HEK293 (cell line): ENCODE results near the gene DSEL.
A peak's percentile ranks its signal among the peaks of the same experiment; 100 is the strongest.

Experiments used
- CTCF ChIA-PET: fragments of 350-600 bp; formaldehyde crosslinking; extraction: SDS; loops from one replicate; lab custom pipeline; 2021; ENCODE audit warnings: antibody characterized with exemption; lab: Yijun Ruan, JAX
- POLR2A ChIA-PET: fragments of 300-600 bp; formaldehyde crosslinking; extraction: SDS; loops from one replicate; lab custom pipeline; 2020; ENCODE audit warnings: antibody characterized with exemption, inconsistent platforms; lab: Yijun Ruan, JAX
- H3K27ac ChIP-seq: fragments of 200-500 bp; sonication (Bioruptor generic); 2 replicates; pipeline ENCODE4 v1.5.1; 2014; ENCODE audit warnings: low read depth, low read length, control low read depth, inconsistent platforms; ENCODE audit errors: extremely low read depth
- H3K36me3 ChIP-seq, 2 experiments: fragments of 200-500 bp in 1 of 2; sonication (Bioruptor generic) in 1 of 2; 1 replicate in 1 of 2; 2 replicates in 1 of 2; pipeline ENCODE4 v1.5.1; 2014 to 2017; ENCODE audit warnings: inconsistent platforms in 2 of 2, low read length in 2 of 2; ENCODE audit not compliant: control insufficient read depth in 2 of 2, insufficient read depth in 1 of 2
- H3K4me1 ChIP-seq: fragments of 200-500 bp; sonication (Bioruptor generic); 2 replicates; pipeline ENCODE4 v1.5.1; 2014; ENCODE audit warnings: mild to moderate bottlenecking, low read length, inconsistent platforms; ENCODE audit not compliant: control insufficient read depth, insufficient read depth
- H3K4me3 ChIP-seq: 2 replicates; pipeline ENCODE4 v1.5.1; 2011; ENCODE audit warnings: low read depth, mild to moderate bottlenecking, control low read depth, low read length, moderate library complexity
- H3K9me3 ChIP-seq: fragments of 200-500 bp; sonication (Bioruptor generic); 2 replicates; pipeline ENCODE4 v1.5.1; 2014; ENCODE audit warnings: low read depth, low read length, inconsistent platforms; ENCODE audit not compliant: control insufficient read depth, insufficient read depth
- GFI1B ChIP-seq: fragments of 450-650 bp; formaldehyde crosslinking; IDR thresholded peaks from 2 replicates; pipeline ENCODE4 v1.5.1; 2016; ENCODE audit warnings: missing biosample characterization, missing genetic modification characterization
- GLI4 ChIP-seq: fragments of 450-650 bp; formaldehyde crosslinking; IDR thresholded peaks from 2 replicates; pipeline ENCODE4 v1.5.1; 2016; ENCODE audit warnings: missing biosample characterization, missing genetic modification characterization
- KLF1 ChIP-seq: fragments of 450-650 bp; formaldehyde crosslinking; IDR thresholded peaks from 2 replicates; pipeline ENCODE4 v1.5.1; 2016; ENCODE audit warnings: missing biosample characterization, missing genetic modification characterization
- KLF17 ChIP-seq: fragments of 450-650 bp; formaldehyde crosslinking; IDR thresholded peaks from 2 replicates; pipeline ENCODE4 v1.5.1; 2016; ENCODE audit warnings: missing biosample characterization, missing genetic modification characterization
- KLF7 ChIP-seq: fragments of 450-650 bp; formaldehyde crosslinking; IDR thresholded peaks from 2 replicates; pipeline ENCODE4 v1.5.1; 2016; ENCODE audit warnings: missing biosample characterization, missing genetic modification characterization, borderline replicate concordance
- KLF8 ChIP-seq: fragments of 450-650 bp; formaldehyde crosslinking; IDR thresholded peaks from 2 replicates; pipeline ENCODE4 v1.5.1; 2016; ENCODE audit warnings: missing biosample characterization, missing genetic modification characterization
- MEIS1 ChIP-seq: sonication (generic); formaldehyde crosslinking; IDR thresholded peaks from 2 replicates; pipeline ENCODE4 v1.8.1; 2022; ENCODE audit warnings: missing genetic modification reagents, mild to moderate bottlenecking, borderline replicate concordance
- PRDM1 ChIP-seq: fragments of 450-650 bp; formaldehyde crosslinking; IDR thresholded peaks from 2 replicates; pipeline ENCODE4; 2016; ENCODE audit warnings: missing biosample characterization, missing genetic modification characterization
- REPIN1 ChIP-seq: fragments of 450-650 bp; formaldehyde crosslinking; IDR thresholded peaks from 2 replicates; pipeline ENCODE4 v1.5.1; 2017; ENCODE audit warnings: missing biosample characterization, missing genetic modification characterization, low read depth
- SALL2 ChIP-seq: fragments of 450-650 bp; formaldehyde crosslinking; IDR thresholded peaks from 2 replicates; pipeline ENCODE4 v1.5.0; 2017; ENCODE audit warnings: missing biosample characterization, mild to moderate bottlenecking, missing genetic modification characterization, borderline replicate concordance
- SCRT1 ChIP-seq: fragments of 450-650 bp; formaldehyde crosslinking; IDR thresholded peaks from 2 replicates; pipeline ENCODE4 v1.5.1; 2016; ENCODE audit warnings: missing biosample characterization, missing genetic modification characterization, borderline replicate concordance
- SP3 ChIP-seq: fragments of 450-650 bp; formaldehyde crosslinking; IDR thresholded peaks from 2 replicates; pipeline ENCODE4 v1.5.1; 2016; ENCODE audit warnings: missing biosample characterization, missing genetic modification characterization
- ZBTB26 ChIP-seq: fragments of 450-650 bp; formaldehyde crosslinking; optimal IDR thresholded peaks from 2 replicates; pipeline ENCODE3; 2016; ENCODE audit warnings: missing biosample characterization, mild to moderate bottlenecking, missing genetic modification characterization
- ZBTB7A ChIP-seq: fragments of 450-650 bp; formaldehyde crosslinking; IDR thresholded peaks from 2 replicates; pipeline ENCODE4 v1.5.1; 2016; ENCODE audit warnings: low read depth, missing biosample characterization, missing genetic modification characterization
- ZFP69B ChIP-seq: fragments of 450-650 bp; formaldehyde crosslinking; IDR thresholded peaks from 2 replicates; pipeline ENCODE4 v1.5.1; 2016; ENCODE audit warnings: missing biosample characterization, missing genetic modification characterization
- ZNF2 ChIP-seq: fragments of 450-650 bp; formaldehyde crosslinking; IDR thresholded peaks from 2 replicates; pipeline ENCODE4 v1.5.1; 2016; ENCODE audit warnings: missing biosample characterization, missing genetic modification characterization
- ZNF24 ChIP-seq: fragments of 450-650 bp; formaldehyde crosslinking; IDR thresholded peaks from 2 replicates; pipeline ENCODE4 v1.5.1; 2016; ENCODE audit warnings: missing biosample characterization, missing genetic modification characterization
- ZNF280D ChIP-seq: fragments of 450-650 bp; formaldehyde crosslinking; IDR thresholded peaks from 2 replicates; pipeline ENCODE4 v1.5.1; 2016; ENCODE audit warnings: missing biosample characterization, missing genetic modification characterization
- ZNF292 ChIP-seq: fragments of 450-650 bp; formaldehyde crosslinking; IDR thresholded peaks from 2 replicates; pipeline ENCODE4 v1.5.1; 2016; ENCODE audit warnings: low read depth, missing biosample characterization, missing genetic modification characterization, borderline replicate concordance
- ZNF302 ChIP-seq: fragments of 450-650 bp; formaldehyde crosslinking; IDR thresholded peaks from 2 replicates; pipeline ENCODE4 v1.5.1; 2016; ENCODE audit warnings: missing biosample characterization, missing genetic modification characterization, low read depth
- ZNF391 ChIP-seq: fragments of 450-650 bp; formaldehyde crosslinking; IDR thresholded peaks from 2 replicates; pipeline ENCODE4 v1.5.1; 2016; ENCODE audit warnings: low read depth, missing biosample characterization, missing genetic modification characterization, borderline replicate concordance
- ZNF394 ChIP-seq: fragments of 450-650 bp; formaldehyde crosslinking; IDR thresholded peaks from 2 replicates; pipeline ENCODE4 v1.5.1; 2016; ENCODE audit warnings: missing biosample characterization, missing genetic modification characterization, mild to moderate bottlenecking, moderate library complexity, borderline replicate concordance
- ZNF473 ChIP-seq: fragments of 450-650 bp; formaldehyde crosslinking; IDR thresholded peaks from 2 replicates; pipeline ENCODE4 v1.5.1; 2017; ENCODE audit warnings: missing biosample characterization, missing genetic modification characterization
- ZNF510 ChIP-seq: fragments of 450-650 bp; formaldehyde crosslinking; IDR thresholded peaks from 2 replicates; pipeline ENCODE4 v1.5.1; 2018; ENCODE audit warnings: mild to moderate bottlenecking, missing genetic modification characterization, missing biosample characterization; ENCODE audit not compliant: insufficient replicate concordance
- ZNF580 ChIP-seq: fragments of 450-650 bp; formaldehyde crosslinking; IDR thresholded peaks from 2 replicates; pipeline ENCODE4 v1.5.1; 2016; ENCODE audit warnings: missing biosample characterization, missing genetic modification characterization
- ZNF654 ChIP-seq: fragments of 450-650 bp; formaldehyde crosslinking; IDR thresholded peaks from 2 replicates; pipeline ENCODE4 v1.5.1; 2016; ENCODE audit warnings: low read depth, missing biosample characterization, missing genetic modification characterization
- ZNF677 ChIP-seq: fragments of 450-650 bp; IDR thresholded peaks from 2 replicates; pipeline ENCODE4 v1.5.0; 2018; ENCODE audit warnings: missing biosample characterization, mild to moderate bottlenecking, missing genetic modification characterization, moderate library complexity
- ZSCAN16 ChIP-seq: fragments of 450-650 bp; formaldehyde crosslinking; IDR thresholded peaks from 2 replicates; pipeline ENCODE4 v1.5.1; 2016; ENCODE audit warnings: missing biosample characterization, missing genetic modification characterization
- ZSCAN23 ChIP-seq: fragments of 450-650 bp; formaldehyde crosslinking; IDR thresholded peaks from 2 replicates; pipeline ENCODE4 v1.5.1; 2016; ENCODE audit warnings: missing biosample characterization, missing genetic modification characterization

The DSEL gene

GRCh38 chr18:67516539-67517443 lies at the start of gene DSEL:
Gene DSEL, minus strand, starts transcription at chr18:67516720. Its CDS starts 2,112 bp downstream, at chr18:67514608.
- Histone ChIP-seq H3K36me3 (peaks cover 0 to 13% of the 10 kb centered on the region in 2 experiments; a peak in 1 of 3 replicates), H3K4me3 (peak within 1 kb of the TSS; percentile 79), H3K4me1 (peaks cover 3% of the 10 kb centered on the region; the same call in 1 of the 2 replicates), H3K27ac (no peak within 1 kb of the TSS), H3K9me3 (no peaks in the 10 kb centered on the region)
- ChIA-PET POLR2A (interaction anchor here (0.7 to 2.7 kb wide), 7 partner anchors 9 to 194 kb away, joined by 3 to 19 read pairs (median 4); no protein-coding TSS in a partner anchor), CTCF (interaction anchor here (0.6 to 2.4 kb wide), 15 partner anchors 12 to 1191 kb away, joined by 3 to 14 read pairs (median 3); no protein-coding TSS in a partner anchor)
- TF ChIP-seq ZSCAN23 (tag by site-specific recombination) (no peak), SCRT1 (tag by site-specific recombination) (no peak), PRDM1 (no peak), ZNF280D (no peak), MEIS1 (CRISPR knock-in tag) (no peak), ZNF391 (no peak), ZNF302 (no peak), REPIN1 (no peak), ZNF2 (tag by site-specific recombination) (no peak), GFI1B (tag by site-specific recombination) (no peak), SP3 (tag by site-specific recombination) (peak; percentile 90), ZSCAN16 (tag by site-specific recombination) (no peak), ZNF677 (no peak), SALL2 (tag by site-specific recombination) (no peak), ZNF654 (tag by site-specific recombination) (no peak), ZNF24 (tag by site-specific recombination) (no peak), ZBTB7A (no peak), ZNF510 (tag by site-specific recombination) (no peak), KLF8 (tag by site-specific recombination) (peak; percentile 45; the same call in 1 of the 2 replicates), ZNF394 (tag by site-specific recombination) (no peak), ZNF580 (tag by site-specific recombination) (no peak), ZNF473 (tag by site-specific recombination) (no peak), ZFP69B (tag by site-specific recombination) (no peak), KLF7 (tag by site-specific recombination) (no peak), KLF17 (tag by site-specific recombination) (no peak), GLI4 (tag by site-specific recombination) (no peak), KLF1 (tag by site-specific recombination) (0 out of 2 replicates have a peak, but pooled peaks have one; percentile 15), ZBTB26 (tag by site-specific recombination) (peak; percentile 62), ZNF292 (tag by site-specific recombination) (no peak)
